ENCODE data around the gene KIAA0513.
"Not testable (repeated sequence)": the region's sequence is repeated elsewhere in the genome, so short reads cannot be mapped to it uniquely, and the experiment has no call there.

Gene KIAA0513

DNA sequence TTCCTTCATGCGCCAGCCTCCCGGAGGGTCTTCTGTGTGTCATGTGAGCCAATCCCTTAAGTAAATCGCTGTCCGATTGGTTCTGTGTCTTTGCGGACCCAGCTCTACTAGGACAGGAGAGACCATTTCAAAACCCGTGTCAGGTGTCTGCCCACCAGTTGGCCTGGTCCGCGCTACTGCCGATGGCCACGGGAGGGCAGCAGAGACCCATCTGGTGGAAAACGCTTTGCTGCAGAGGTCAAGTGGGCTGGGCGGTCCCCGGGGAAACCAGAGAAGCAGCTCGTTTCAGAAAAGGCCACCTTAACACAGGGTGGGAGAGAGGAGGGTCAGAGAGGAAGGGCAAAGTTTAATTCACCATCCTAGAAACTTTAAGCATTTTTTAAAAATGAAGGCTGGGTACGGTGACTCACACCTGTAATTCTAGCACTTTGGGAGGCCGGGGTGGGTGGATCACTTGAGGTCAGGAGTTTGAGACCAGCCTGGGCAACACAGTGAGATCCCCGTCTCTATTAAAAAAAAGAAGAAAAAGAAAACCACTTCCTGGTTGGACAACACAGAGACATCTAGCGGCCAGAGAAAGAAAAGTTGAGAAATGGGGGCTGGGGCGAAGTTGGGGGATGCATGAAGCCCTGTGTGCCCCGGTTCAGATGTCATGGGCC lies 87.4 kb downstream of the KIAA0513 start:
- Histone ChIP-seq H3K27me3 (ENCODE audit: control insufficient read depth, insufficient read depth, low read length) (no peaks in the 10 kb centered on the region), H3K36me3 (ENCODE audit: control insufficient read depth, insufficient read depth, low read length) (no peaks in the 10 kb centered on the region), H3K4me1 (ENCODE audit: control insufficient read depth, insufficient read depth, low read length) (no peaks in the 10 kb centered on the region), H3K9me3 (ENCODE audit: control insufficient read depth, insufficient read depth, low read length) (no peaks in the 10 kb centered on the region), H3K4me3 (ENCODE audit: low read depth, low read length) (no peak overlapping the region), H3K9ac (ENCODE audit: low read depth, low read length) (no peak overlapping the region)

DNA sequence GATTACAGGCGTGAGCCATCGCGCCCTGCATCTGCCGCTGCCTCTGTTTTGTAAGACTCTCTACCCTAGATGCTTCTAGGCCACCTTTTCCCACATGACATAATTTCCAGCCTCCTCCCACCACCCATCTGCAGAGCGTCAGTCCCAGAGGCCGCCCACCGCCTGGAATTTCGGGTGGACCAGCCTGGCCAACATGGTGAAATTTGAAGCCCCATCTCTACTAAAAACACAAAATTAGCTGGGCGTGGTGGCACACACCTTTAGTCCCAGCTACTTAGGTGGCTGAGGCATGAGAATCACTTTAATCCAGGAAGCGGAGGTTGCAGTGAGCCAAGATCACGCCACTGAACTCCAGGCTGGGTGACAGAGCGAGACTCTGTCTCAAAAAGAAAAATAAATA lies 89.8 kb downstream of the KIAA0513 start:
- Histone ChIP-seq H3K9ac (ENCODE audit: low read depth, low read length) (no peak overlapping the region), H3K36me3 (ENCODE audit: control insufficient read depth, insufficient read depth, low read length) (no peaks in the 10 kb centered on the region), H3K4me1 (ENCODE audit: control insufficient read depth, insufficient read depth, low read length) (no peaks in the 10 kb centered on the region), H3K4me3 (ENCODE audit: low read depth, low read length) (no peak overlapping the region), H3K27me3 (ENCODE audit: control insufficient read depth, insufficient read depth, low read length) (no peaks in the 10 kb centered on the region), H3K9me3 (ENCODE audit: control insufficient read depth, insufficient read depth, low read length) (no peaks in the 10 kb centered on the region)

DNA sequence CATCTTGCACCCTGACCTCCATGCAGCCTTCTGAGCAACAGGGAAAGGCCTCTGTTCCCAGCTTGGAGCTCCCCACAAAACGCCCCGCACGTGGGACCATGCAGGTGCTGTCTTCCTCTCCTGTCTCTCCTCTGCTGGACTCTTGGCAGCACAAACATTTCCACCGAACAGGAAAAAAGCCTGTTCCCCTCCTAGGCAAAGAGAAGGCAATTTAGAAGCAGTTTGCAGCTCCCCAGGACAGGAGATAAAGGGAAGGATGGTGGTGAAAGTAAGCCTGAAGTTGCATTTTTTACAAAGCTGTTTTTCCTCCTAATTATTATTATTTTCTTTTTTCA lies 92.4 kb downstream of the KIAA0513 start:
- no peaks in the 10 kb centered on the region for H3K27me3 ChIP-seq (ENCODE audit: control insufficient read depth, insufficient read depth, low read length)
- no peaks in the 10 kb centered on the region for H3K4me1 ChIP-seq (ENCODE audit: control insufficient read depth, insufficient read depth, low read length)
- no peaks in the 10 kb centered on the region for H3K36me3 ChIP-seq (ENCODE audit: control insufficient read depth, insufficient read depth, low read length)
- H3K9me3 ChIP-seq (ENCODE audit: control insufficient read depth, insufficient read depth, low read length), result no peaks in the 10 kb centered on the region
- no peak overlapping the region for H3K9ac ChIP-seq (ENCODE audit: low read depth, low read length)
- no peak overlapping the region for H3K4me3 ChIP-seq (ENCODE audit: low read depth, low read length)

DNA sequence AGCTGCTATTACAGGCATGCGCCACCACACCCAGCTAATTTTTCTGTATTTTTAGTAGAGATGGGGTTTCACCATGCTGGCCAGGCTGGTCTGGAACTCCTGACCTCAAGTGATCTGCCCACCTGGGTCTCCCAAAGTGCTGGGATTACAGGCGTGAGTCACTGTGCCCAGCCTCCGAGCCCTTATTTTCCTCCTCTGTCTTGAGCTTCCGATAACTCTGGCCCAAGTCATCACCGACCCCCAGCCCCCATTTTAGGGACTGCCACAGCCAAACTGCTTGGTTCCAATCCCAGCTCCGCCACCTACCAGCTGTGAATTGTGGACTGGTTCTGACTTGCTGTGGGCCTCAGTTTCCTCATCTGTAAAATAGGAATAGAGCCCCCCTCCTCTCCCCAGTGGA lies 95.8 kb downstream of the KIAA0513 start:
- not testable (repeated sequence) for H3K36me3 ChIP-seq (ENCODE audit: control insufficient read depth, insufficient read depth, low read length); H3K4me3 ChIP-seq (ENCODE audit: low read depth, low read length); H3K4me1 ChIP-seq (ENCODE audit: control insufficient read depth, insufficient read depth, low read length); H3K9me3 ChIP-seq (ENCODE audit: control insufficient read depth, insufficient read depth, low read length); H3K9ac ChIP-seq (ENCODE audit: low read depth, low read length); H3K27me3 ChIP-seq (ENCODE audit: control insufficient read depth, insufficient read depth, low read length)

DNA sequence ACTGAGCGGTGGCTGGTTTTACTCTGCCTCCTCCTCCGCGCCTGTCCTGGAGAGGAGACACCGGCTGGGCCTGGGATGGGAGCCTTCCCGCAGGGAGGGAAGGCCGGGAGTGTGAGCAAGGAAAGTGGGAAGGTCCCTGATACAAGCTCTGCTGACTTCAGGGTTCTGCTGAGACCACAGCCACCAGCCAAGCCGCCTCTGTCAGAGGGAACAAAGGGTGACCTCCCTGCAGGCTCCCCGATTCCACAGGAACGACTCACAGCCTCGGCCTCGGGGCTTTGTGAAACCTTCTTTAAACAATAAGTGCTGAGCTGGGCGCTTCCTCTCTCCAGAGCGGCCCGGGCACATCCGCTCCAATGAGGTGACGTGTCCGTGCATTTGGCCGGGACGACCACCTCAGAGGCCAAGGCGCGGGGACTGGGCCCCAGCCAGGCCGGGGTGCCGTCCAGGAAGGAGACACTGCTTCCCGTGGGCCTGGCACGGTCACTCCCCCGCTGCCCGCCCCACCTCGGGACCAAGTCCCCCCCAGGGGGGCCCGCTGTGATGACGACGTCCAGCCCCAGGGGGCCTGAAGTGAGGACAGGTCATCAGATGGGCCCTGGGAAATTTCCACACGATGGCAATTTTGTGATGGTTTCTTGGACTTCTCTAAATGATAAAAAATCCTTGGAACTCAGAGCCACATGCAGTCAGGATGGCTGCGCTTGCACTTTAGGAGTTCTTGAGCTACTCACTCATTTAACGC lies 96.5 kb downstream of the KIAA0513 start:
- Histone ChIP-seq H3K27me3 (ENCODE audit: control insufficient read depth, insufficient read depth, low read length) (peaks cover 4% of the 10 kb centered on the region), H3K36me3 (ENCODE audit: control insufficient read depth, insufficient read depth, low read length) (no peaks in the 10 kb centered on the region), H3K9me3 (ENCODE audit: control insufficient read depth, insufficient read depth, low read length) (no peaks in the 10 kb centered on the region), H3K4me3 (ENCODE audit: low read depth, low read length) (no peak overlapping the region), H3K4me1 (ENCODE audit: control insufficient read depth, insufficient read depth, low read length) (peaks cover 4% of the 10 kb centered on the region), H3K9ac (ENCODE audit: low read depth, low read length) (no peak overlapping the region)

DNA sequence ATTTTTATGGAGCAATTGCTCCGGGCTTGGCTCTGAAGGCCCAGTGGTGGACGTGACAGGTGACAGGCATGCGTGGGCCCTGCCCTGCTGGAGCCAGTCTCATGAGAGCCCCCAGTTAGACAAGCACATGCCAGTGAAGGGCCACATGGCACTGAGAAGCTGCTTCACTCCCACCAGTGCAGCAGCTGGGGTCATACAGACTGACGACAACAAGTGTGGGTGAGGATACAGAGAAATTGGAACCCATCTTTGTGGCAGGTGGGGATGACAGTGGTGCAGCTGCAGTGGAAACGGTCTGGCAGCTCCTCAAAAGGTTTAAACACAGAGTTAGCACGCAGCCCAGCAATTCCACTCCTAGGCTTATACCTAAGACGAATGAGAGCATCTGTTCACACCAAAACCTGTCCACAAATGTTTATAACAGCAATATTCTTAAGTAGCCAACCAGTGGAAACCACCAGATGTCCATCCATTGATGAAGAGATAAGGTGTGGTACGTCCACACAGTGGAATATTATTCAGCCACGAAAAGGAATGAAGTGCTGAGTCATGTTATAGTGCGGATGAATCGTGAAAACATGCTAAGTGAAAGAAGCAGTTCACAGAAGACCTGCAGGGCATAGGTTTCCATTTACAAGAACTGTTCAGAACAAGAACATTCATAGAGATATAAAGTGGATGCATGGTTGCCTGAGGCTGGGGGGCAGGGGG lies 97.2 kb downstream of the KIAA0513 start:
- no peak overlapping the region for H3K9ac ChIP-seq (ENCODE audit: low read depth, low read length)
- H3K36me3 ChIP-seq (ENCODE audit: control insufficient read depth, insufficient read depth, low read length), result no peaks in the 10 kb centered on the region
- no peaks in the 10 kb centered on the region for H3K9me3 ChIP-seq (ENCODE audit: control insufficient read depth, insufficient read depth, low read length)

DNA sequence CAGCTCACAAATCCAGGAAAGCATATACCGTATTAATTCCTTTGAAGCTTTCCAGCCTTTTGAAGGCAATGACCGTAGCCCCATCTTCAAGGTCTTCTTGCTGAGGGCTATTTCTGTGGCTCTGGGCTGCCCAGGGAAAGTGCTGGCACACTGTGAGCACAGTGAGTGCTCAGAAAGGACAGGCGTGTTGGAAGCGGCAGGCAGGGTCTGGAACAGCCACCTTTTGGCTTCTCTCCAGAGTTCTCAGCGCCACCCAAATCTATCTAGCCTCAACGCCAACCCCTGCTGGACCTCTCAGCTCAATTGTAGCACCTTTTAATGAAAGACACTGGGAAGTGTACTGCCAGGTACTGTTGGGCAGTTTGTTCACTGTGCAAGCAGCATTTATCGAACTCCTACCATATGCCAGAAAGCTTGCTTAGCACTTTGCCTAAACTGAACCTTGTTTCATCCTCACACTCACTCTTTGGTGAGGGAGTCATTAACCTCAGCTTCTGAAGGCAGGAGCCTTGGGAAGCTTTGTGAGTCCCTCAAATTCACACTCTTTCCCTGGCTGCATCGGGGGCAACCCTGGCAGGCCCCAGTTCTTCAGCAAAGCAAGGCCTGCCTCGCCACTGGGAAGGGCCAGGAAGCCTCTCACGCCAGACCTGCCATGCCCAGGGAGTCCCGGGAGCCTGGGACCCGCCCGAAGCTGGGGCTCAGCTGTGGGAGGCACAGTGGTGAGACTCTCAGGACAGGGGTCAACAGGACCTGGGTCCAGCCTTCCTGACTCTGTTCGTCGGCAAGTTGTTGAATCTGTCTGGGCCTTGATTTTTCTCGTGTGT lies 98.2 kb downstream of the KIAA0513 start:
- H3K4me3 ChIP-seq (ENCODE audit: low read depth, low read length), result no peak overlapping the region
- H3K9ac ChIP-seq (ENCODE audit: low read depth, low read length), result no peak overlapping the region
- H3K36me3 ChIP-seq (ENCODE audit: control insufficient read depth, insufficient read depth, low read length), result no peaks in the 10 kb centered on the region
- H3K9me3 ChIP-seq (ENCODE audit: control insufficient read depth, insufficient read depth, low read length), result no peaks in the 10 kb centered on the region
- H3K27me3 ChIP-seq (ENCODE audit: control insufficient read depth, insufficient read depth, low read length), result peaks cover 4% of the 10 kb centered on the region
- H3K4me1 ChIP-seq (ENCODE audit: control insufficient read depth, insufficient read depth, low read length), result peaks cover 4% of the 10 kb centered on the region

More for the DNA sequence above, 97.2 kb downstream of the KIAA0513 start:
- Histone ChIP-seq H3K4me3 (ENCODE audit: low read depth, low read length) (no peak overlapping the region), H3K27me3 (ENCODE audit: control insufficient read depth, insufficient read depth, low read length) (peaks cover 4% of the 10 kb centered on the region), H3K4me1 (ENCODE audit: control insufficient read depth, insufficient read depth, low read length) (peaks cover 4% of the 10 kb centered on the region)

DNA sequence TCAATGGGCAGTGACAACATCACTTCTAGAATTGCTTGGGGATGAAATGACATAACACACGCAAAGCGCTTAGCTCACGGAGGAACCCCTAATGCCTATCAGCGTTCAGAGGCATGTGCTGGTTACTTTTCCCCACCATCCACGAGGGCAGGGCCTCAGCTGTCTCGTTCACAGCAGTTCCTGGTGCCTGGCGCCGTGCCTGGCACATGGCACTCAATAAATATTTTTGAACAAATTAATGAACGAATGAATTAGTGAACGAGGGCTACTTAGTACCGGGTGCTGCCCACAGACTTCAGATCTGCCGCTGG lies 98.8 kb downstream of the KIAA0513 start:
- Histone ChIP-seq H3K9ac (ENCODE audit: low read depth, low read length) (no peak overlapping the region), H3K27me3 (ENCODE audit: control insufficient read depth, insufficient read depth, low read length) (peaks cover 4% of the 10 kb centered on the region), H3K4me1 (ENCODE audit: control insufficient read depth, insufficient read depth, low read length) (peaks cover 4% of the 10 kb centered on the region), H3K9me3 (ENCODE audit: control insufficient read depth, insufficient read depth, low read length) (no peaks in the 10 kb centered on the region), H3K4me3 (ENCODE audit: low read depth, low read length) (no peak overlapping the region), H3K36me3 (ENCODE audit: control insufficient read depth, insufficient read depth, low read length) (no peaks in the 10 kb centered on the region)

DNA sequence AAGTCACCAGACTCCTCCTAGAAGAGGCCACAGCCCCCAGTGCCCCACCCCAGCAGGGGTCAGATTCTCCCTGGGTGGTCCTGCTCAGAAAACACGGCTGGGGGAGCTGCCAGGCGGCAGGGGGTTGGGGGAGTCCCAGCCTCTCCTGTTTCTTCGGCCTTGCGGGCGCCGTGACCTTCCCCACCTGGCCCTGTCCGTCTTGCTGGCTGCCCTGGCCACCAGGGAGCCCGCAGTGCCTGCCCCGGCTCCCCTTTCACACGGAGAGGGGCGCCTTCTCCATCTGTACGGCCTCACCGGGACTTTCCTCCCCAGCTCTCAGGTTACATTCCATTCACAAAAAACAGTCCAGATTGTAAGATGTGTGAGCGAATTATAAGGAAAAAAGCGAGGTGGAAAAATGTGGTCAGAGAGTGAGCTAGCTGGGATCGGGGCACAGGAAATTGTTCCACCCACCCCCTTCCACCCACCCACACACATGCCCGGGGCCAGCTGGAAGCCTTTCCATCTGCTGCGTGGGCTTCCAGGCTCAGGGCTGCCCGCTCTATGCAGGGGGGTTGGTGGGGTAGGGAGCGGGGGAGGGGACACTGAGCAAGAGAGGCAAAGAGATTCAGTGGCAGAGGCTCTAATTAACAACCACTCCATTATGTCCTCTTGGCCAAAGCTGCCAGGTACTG lies 99.2 kb downstream of the KIAA0513 start:
- no peak overlapping the region for H3K9ac ChIP-seq (ENCODE audit: low read depth, low read length)
- no peaks in the 10 kb centered on the region for H3K9me3 ChIP-seq (ENCODE audit: control insufficient read depth, insufficient read depth, low read length)
- peaks cover 4% of the 10 kb centered on the region for H3K4me1 ChIP-seq (ENCODE audit: control insufficient read depth, insufficient read depth, low read length)
- H3K27me3 ChIP-seq (ENCODE audit: control insufficient read depth, insufficient read depth, low read length), result peaks cover 4% of the 10 kb centered on the region
- H3K4me3 ChIP-seq (ENCODE audit: low read depth, low read length), result no peak overlapping the region
- H3K36me3 ChIP-seq (ENCODE audit: control insufficient read depth, insufficient read depth, low read length), result no peaks in the 10 kb centered on the region

DNA sequence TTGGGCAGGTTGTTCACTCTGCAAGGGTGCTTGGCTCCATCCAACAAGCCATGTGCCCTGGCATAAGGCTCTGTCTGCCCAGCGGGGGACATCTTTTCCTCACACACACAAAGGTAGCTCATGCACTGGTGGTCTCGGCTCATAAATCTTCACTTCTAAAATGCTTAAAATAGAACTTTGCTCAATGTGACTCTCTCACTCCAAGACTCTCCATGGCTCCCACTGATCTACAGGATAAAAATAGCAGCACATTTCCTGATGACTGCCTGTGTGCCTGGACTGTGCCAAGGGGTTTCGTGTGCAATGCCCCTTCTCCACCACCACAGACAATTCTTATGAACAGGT lies 99.8 kb downstream of the KIAA0513 start:
- Histone ChIP-seq H3K9ac (ENCODE audit: low read depth, low read length) (no peak overlapping the region), H3K27me3 (ENCODE audit: control insufficient read depth, insufficient read depth, low read length) (peaks cover 4% of the 10 kb centered on the region), H3K36me3 (ENCODE audit: control insufficient read depth, insufficient read depth, low read length) (no peaks in the 10 kb centered on the region), H3K4me1 (ENCODE audit: control insufficient read depth, insufficient read depth, low read length) (peaks cover 4% of the 10 kb centered on the region), H3K9me3 (ENCODE audit: control insufficient read depth, insufficient read depth, low read length) (no peaks in the 10 kb centered on the region), H3K4me3 (ENCODE audit: low read depth, low read length) (no peak overlapping the region)

DNA sequence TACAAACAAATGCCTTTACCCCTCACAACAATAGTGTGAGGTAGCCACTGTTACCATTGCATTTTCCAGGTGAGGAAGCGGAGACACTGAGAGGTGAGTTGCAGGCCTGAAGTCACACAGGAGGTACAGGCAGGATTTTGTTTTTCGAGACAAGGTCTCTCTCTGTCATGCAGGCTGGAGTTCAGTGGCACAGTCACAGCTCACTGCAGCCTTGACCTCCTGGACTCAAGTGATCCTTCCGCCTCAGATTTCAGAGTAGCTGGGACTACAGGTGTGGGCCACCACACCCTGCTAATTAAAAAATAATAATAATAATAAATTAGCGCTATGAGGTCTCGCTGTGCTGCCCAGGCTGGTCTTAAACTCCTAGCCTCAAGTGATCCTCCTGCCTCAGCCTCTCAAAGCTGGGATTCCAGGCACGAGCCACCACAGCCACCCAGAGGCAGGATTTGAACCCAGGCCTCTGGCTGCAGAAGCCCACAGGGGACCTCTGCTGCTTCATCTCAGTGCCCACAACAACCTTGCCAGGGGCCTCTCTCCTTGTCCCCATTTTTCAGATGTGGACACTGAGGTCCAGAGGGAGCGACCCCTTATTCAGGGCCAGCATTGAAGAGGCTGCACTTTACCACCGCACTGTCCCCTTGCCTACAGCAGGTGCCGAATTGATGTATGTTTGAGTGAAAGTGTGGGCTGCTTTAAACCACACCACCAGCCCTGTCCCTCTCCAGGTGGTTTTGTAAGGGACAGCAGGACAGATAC lies 100.7 kb downstream of the KIAA0513 start:
- no peaks in the 10 kb centered on the region for H3K9me3 ChIP-seq (ENCODE audit: control insufficient read depth, insufficient read depth, low read length)
- H3K27me3 ChIP-seq (ENCODE audit: control insufficient read depth, insufficient read depth, low read length), result peaks cover 4% of the 10 kb centered on the region
- peaks cover 4% of the 10 kb centered on the region for H3K4me1 ChIP-seq (ENCODE audit: control insufficient read depth, insufficient read depth, low read length)
- H3K4me3 ChIP-seq (ENCODE audit: low read depth, low read length), result no peak overlapping the region
- H3K36me3 ChIP-seq (ENCODE audit: control insufficient read depth, insufficient read depth, low read length), result no peaks in the 10 kb centered on the region
- H3K9ac ChIP-seq (ENCODE audit: low read depth, low read length), result no peak overlapping the region

Measured in iPS-15b (cell line).